ENCODE results near the gene SLC1A2.
A peak's percentile ranks its signal among the peaks of the same experiment; 100 is the strongest.

GRCh38 chr11:35412285-35412684 is 7.1 kb downstream of the SLC1A2 start:
- peak in 2 of 6 experiments; percentile 23 to 29 for TF ChIP-seq CTCF (IDR thresholded peaks at IDR 0.05)
- TF ChIP-seq POLR2A (IDR thresholded peaks at IDR 0.05) = no peak

Measured in thyroid gland (tissue), 4 donors.